H1 (cell line): ENCODE data around the gene ADAMTS6. TPM values are rescaled to one million over a fixed set of nuclear protein-coding genes. Genes with fewer than 3 reads are reported as not detected.

ENCODE experiments used
- CTBP2 ChIP-seq: IDR thresholded peaks from 2 replicates; pipeline ENCODE4 v1.7.0; 2011; ENCODE audit warnings: borderline replicate concordance, mild to moderate bottlenecking, moderate library complexity, mixed read lengths, low read length; ENCODE audit not compliant: insufficient read depth, insufficient read length
- KDM5A ChIP-seq: fragments of 200-600 bp; IDR thresholded peaks from 2 replicates; pipeline ENCODE4 v1.7.1; 2012; ENCODE audit warnings: mild to moderate bottlenecking, low read length, inconsistent platforms, mixed read lengths
- POLR2AphosphoS5 ChIP-seq: IDR thresholded peaks from 2 replicates; pipeline ENCODE4 v1.6.1; 2011; ENCODE audit warnings: low read depth, low read length
- polyA plus RNA-seq, 7 experiments: library from polyadenylated mRNA; depleted of rRNA in 3 of 7; stranded (reverse) in 5 of 7; unstranded in 2 of 7; fragments of >200 nt in 5 of 7; fragments of 200-250 nt in 2 of 7; gene quantifications; 1 replicate in 5 of 7; 2 replicates in 1 of 7; 4 replicates in 1 of 7; pipeline versions ENCODE4 v1.2.1 to v1.2.3, GENCODE V29; 2011 to 2013; ENCODE audit warnings: missing spikeins in 2 of 7, mixed read lengths in 2 of 7
- total RNA-seq: library from RNA; stranded (reverse); fragmentation: NEBNext Ultra II Directional; extraction: Animal tissue kit (Norgen Biotek cat#: 25700); gene quantifications from 2 replicates; pipeline ENCODE4 v1.2.1, GENCODE V29; 2021
- TF ChIP-seq, protein P1 (sequence below): fragments of 300-600 bp; sonication (generic); IDR thresholded peaks from 2 replicates; pipeline ENCODE4 v1.7.1; 2012; ENCODE audit warnings: low read length, moderate library complexity, mild to moderate bottlenecking, inconsistent platforms; ENCODE audit not compliant: insufficient replicate concordance

Gene ADAMTS6
- total and polyA plus RNA-seq, 2 of the 8 experiments (the other 6 are each of a cell fraction or from before 2014, with no cell fraction given), result 0.74 to 2.4 TPM

- TF ChIP-seq, protein P1, sequence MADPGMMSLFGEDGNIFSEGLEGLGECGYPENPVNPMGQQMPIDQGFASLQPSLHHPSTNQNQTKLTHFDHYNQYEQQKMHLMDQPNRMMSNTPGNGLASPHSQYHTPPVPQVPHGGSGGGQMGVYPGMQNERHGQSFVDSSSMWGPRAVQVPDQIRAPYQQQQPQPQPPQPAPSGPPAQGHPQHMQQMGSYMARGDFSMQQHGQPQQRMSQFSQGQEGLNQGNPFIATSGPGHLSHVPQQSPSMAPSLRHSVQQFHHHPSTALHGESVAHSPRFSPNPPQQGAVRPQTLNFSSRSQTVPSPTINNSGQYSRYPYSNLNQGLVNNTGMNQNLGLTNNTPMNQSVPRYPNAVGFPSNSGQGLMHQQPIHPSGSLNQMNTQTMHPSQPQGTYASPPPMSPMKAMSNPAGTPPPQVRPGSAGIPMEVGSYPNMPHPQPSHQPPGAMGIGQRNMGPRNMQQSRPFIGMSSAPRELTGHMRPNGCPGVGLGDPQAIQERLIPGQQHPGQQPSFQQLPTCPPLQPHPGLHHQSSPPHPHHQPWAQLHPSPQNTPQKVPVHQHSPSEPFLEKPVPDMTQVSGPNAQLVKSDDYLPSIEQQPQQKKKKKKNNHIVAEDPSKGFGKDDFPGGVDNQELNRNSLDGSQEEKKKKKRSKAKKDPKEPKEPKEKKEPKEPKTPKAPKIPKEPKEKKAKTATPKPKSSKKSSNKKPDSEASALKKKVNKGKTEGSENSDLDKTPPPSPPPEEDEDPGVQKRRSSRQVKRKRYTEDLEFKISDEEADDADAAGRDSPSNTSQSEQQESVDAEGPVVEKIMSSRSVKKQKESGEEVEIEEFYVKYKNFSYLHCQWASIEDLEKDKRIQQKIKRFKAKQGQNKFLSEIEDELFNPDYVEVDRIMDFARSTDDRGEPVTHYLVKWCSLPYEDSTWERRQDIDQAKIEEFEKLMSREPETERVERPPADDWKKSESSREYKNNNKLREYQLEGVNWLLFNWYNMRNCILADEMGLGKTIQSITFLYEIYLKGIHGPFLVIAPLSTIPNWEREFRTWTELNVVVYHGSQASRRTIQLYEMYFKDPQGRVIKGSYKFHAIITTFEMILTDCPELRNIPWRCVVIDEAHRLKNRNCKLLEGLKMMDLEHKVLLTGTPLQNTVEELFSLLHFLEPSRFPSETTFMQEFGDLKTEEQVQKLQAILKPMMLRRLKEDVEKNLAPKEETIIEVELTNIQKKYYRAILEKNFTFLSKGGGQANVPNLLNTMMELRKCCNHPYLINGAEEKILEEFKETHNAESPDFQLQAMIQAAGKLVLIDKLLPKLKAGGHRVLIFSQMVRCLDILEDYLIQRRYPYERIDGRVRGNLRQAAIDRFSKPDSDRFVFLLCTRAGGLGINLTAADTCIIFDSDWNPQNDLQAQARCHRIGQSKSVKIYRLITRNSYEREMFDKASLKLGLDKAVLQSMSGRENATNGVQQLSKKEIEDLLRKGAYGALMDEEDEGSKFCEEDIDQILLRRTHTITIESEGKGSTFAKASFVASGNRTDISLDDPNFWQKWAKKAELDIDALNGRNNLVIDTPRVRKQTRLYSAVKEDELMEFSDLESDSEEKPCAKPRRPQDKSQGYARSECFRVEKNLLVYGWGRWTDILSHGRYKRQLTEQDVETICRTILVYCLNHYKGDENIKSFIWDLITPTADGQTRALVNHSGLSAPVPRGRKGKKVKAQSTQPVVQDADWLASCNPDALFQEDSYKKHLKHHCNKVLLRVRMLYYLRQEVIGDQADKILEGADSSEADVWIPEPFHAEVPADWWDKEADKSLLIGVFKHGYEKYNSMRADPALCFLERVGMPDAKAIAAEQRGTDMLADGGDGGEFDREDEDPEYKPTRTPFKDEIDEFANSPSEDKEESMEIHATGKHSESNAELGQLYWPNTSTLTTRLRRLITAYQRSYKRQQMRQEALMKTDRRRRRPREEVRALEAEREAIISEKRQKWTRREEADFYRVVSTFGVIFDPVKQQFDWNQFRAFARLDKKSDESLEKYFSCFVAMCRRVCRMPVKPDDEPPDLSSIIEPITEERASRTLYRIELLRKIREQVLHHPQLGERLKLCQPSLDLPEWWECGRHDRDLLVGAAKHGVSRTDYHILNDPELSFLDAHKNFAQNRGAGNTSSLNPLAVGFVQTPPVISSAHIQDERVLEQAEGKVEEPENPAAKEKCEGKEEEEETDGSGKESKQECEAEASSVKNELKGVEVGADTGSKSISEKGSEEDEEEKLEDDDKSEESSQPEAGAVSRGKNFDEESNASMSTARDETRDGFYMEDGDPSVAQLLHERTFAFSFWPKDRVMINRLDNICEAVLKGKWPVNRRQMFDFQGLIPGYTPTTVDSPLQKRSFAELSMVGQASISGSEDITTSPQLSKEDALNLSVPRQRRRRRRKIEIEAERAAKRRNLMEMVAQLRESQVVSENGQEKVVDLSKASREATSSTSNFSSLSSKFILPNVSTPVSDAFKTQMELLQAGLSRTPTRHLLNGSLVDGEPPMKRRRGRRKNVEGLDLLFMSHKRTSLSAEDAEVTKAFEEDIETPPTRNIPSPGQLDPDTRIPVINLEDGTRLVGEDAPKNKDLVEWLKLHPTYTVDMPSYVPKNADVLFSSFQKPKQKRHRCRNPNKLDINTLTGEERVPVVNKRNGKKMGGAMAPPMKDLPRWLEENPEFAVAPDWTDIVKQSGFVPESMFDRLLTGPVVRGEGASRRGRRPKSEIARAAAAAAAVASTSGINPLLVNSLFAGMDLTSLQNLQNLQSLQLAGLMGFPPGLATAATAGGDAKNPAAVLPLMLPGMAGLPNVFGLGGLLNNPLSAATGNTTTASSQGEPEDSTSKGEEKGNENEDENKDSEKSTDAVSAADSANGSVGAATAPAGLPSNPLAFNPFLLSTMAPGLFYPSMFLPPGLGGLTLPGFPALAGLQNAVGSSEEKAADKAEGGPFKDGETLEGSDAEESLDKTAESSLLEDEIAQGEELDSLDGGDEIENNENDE, result no peak
- no peak for TF ChIP-seq KDM5A
- TF ChIP-seq POLR2AphosphoS5, result no peak
- TF ChIP-seq CTBP2, result no peak
These were observed 181.9 kb downstream of the ADAMTS6 start (continued) for GRCh38 chr5:65299861-65300260.
